Caco-2 (cell line): ENCODE data around the gene RIIAD1. TPM values are rescaled to one million over a fixed set of nuclear protein-coding genes. Genes with fewer than 3 reads are reported as not detected.

Source experiments
- BruUV-seq: library from RNA; stranded (reverse); fragments of 400-500 nt; replicated peaks from 2 replicates; lab custom pipeline; 2021; lab: Mats Ljungman, UMichigan
- CTCF ChIA-PET: fragments of 300-600 bp; sonication (Branson Sonifier 250); formaldehyde crosslinking; loops from one replicate; lab custom pipeline; 2022; ENCODE audit warnings: antibody characterized with exemption; lab: Charles Lee
- POLR2A ChIA-PET: fragments of 300-600 bp; sonication (Branson Sonifier 250); formaldehyde crosslinking; loops from one replicate; lab custom pipeline; 2022; ENCODE audit warnings: antibody characterized with exemption; lab: Charles Lee
- DNase-seq, 2 experiments: peaks; one replicate each; pipeline versions ENCODE4 v3.0.0 to v3.0.0-alpha.2; 2020 to 2022
- H3K27me3 ChIP-seq: replicated peaks from 2 replicates; pipeline ENCODE4 v1.6.0; 2011; ENCODE audit warnings: low read length; ENCODE audit not compliant: control insufficient read depth, insufficient read depth
- H3K36me3 ChIP-seq: 2 replicates; pipeline ENCODE4 v1.5.1; 2011; ENCODE audit warnings: low read length; ENCODE audit not compliant: control insufficient read depth, insufficient read depth
- H3K4me1 ChIP-seq: fragments of 250-450 bp; sonication (Bioruptor Pico); 2 replicates; pipeline ENCODE4 v1.5.1; 2020; ENCODE audit warnings: mild to moderate bottlenecking
- H3K4me3 ChIP-seq: 2 replicates; pipeline ENCODE4 v1.5.1; 2011; ENCODE audit warnings: low read depth, mild to moderate bottlenecking, control low read depth, low read length
- H3K9me3 ChIP-seq: fragments of 250-450 bp; sonication (Bioruptor Pico); 2 replicates; pipeline ENCODE4 v1.5.1; 2020; ENCODE audit warnings: mild to moderate bottlenecking, moderate library complexity
- H3K27ac Mint-ChIP-seq: one replicate; pipeline ENCODE4 v1.8.0; 2022; ENCODE audit warnings: mixed read lengths; ENCODE audit not compliant: unreplicated experiment
- H3K27me3 Mint-ChIP-seq: one replicate; pipeline ENCODE4 v1.8.0; 2022; ENCODE audit warnings: mixed read lengths; ENCODE audit not compliant: insufficient read depth, unreplicated experiment
- H3K36me3 Mint-ChIP-seq: one replicate; pipeline ENCODE4 v1.8.0; 2022; ENCODE audit warnings: mild to moderate bottlenecking, mixed read lengths; ENCODE audit not compliant: insufficient read depth, unreplicated experiment
- H3K4me1 Mint-ChIP-seq: one replicate; pipeline ENCODE4 v1.8.0; 2022; ENCODE audit warnings: low read depth, mixed read lengths; ENCODE audit not compliant: unreplicated experiment
- H3K4me3 Mint-ChIP-seq: one replicate; pipeline ENCODE4 v1.8.0; 2022; ENCODE audit warnings: mild to moderate bottlenecking, moderate library complexity, mixed read lengths; ENCODE audit not compliant: unreplicated experiment
- H3K9me3 Mint-ChIP-seq: one replicate; pipeline ENCODE4 v1.8.0; 2022; ENCODE audit warnings: mixed read lengths; ENCODE audit not compliant: unreplicated experiment
- CTCF ChIP-seq, 2 experiments: fragments of 200-600 bp in 1 of 2; IDR thresholded peaks; 1 replicate in 1 of 2; 2 replicates in 1 of 2; pipeline versions ENCODE4 v1.5.1 to v1.8.0; 2011 to 2022; ENCODE audit warnings: antibody characterized with exemption in 1 of 2, control low read depth in 1 of 2, inconsistent platforms in 1 of 2, low read depth in 1 of 2, low read length in 1 of 2, mild to moderate bottlenecking in 1 of 2, moderate library complexity in 1 of 2; ENCODE audit not compliant: insufficient read depth in 1 of 2, severe bottlenecking in 1 of 2, unreplicated experiment in 1 of 2
- intact Hi-C: fragments of 100-400 bp; cut with micrococcal nuclease; formaldehyde crosslinking; loops from one replicate; pipeline ENCODE4 v1.10.0; 2022; ENCODE audit not compliant: unreplicated experiment
- total RNA-seq: library from RNA; stranded (reverse); gene quantifications from 2 replicates; pipeline ENCODE4 v1.2.3, GENCODE V29; 2022

Gene RIIAD1
- total RNA-seq, 1 experiment from 2014 or later = 1.0 TPM

- H3K36me3 ChIP-seq = no peaks in the 10 kb centered on the region
- intact Hi-C loops = loop anchor here (10.0 kb wide), 1 partner anchor 239 kb away; no protein-coding TSS in a partner anchor
- ChIA-PET POLR2A (no interaction called here), CTCF (interaction anchor here (0.6 kb wide), 1 partner anchor 118 kb away, joined by 3 read pairs; no protein-coding TSS in a partner anchor)
- BruUV-seq = no TSS peak
- no peak overlapping the region for H3K4me3 ChIP-seq
- no peaks in the 10 kb centered on the region for H3K4me1 ChIP-seq
- H3K9me3 ChIP-seq = no peaks in the 10 kb centered on the region
- no peak overlapping the region for H3K27ac Mint-ChIP-seq
- no peaks in the 10 kb centered on the region for H3K27me3 Mint-ChIP-seq
- no peaks in the 10 kb centered on the region for H3K9me3 Mint-ChIP-seq
- DNase-seq = no peak
- no peak overlapping the region for H3K4me3 Mint-ChIP-seq
- H3K36me3 Mint-ChIP-seq = peaks cover 28% of the 10 kb centered on the region
- no peaks in the 10 kb centered on the region for H3K4me1 Mint-ChIP-seq
- H3K27me3 ChIP-seq = no peaks in the 10 kb centered on the region
- no peak for TF ChIP-seq CTCF (IDR thresholded peaks at IDR 0.05; ENCODE audit: insufficient read depth in 1 of 2, low read depth in 1 of 2, low read length in 1 of 2, severe bottlenecking in 1 of 2, unreplicated experiment in 1 of 2)
Observed at GRCh38 chr1:151684128-151684527, 37.2 kb upstream of the RIIAD1 start.

GRCh38 chr1:151686561-151686960 is 34.8 kb upstream of the RIIAD1 start:
- Mint-ChIP-seq H3K4me1 (no peaks in the 10 kb centered on the region), H3K9me3 (no peaks in the 10 kb centered on the region), H3K27ac (no peak overlapping the region), H3K36me3 (peaks cover 18% of the 10 kb centered on the region), H3K4me3 (no peak overlapping the region), H3K27me3 (no peaks in the 10 kb centered on the region)
- TF ChIP-seq CTCF (IDR thresholded peaks at IDR 0.05; ENCODE audit: insufficient read depth in 1 of 2, low read depth in 1 of 2, low read length in 1 of 2, severe bottlenecking in 1 of 2, unreplicated experiment in 1 of 2) = no peak
- no peaks in the 10 kb centered on the region for H3K27me3 ChIP-seq
- BruUV-seq = no TSS peak
- no peaks in the 10 kb centered on the region for H3K4me1 ChIP-seq
- no peaks in the 10 kb centered on the region for H3K36me3 ChIP-seq
- ChIA-PET CTCF (no interaction called here), POLR2A (no interaction called here)
- intact Hi-C loops = loop anchor here (10.0 kb wide), 1 partner anchor 242 kb away; no protein-coding TSS in a partner anchor
- H3K4me3 ChIP-seq = no peak overlapping the region
- no peaks in the 10 kb centered on the region for H3K9me3 ChIP-seq
- no peak for DNase-seq

GRCh38 chr1:151689494-151689893 is 31.8 kb upstream of the RIIAD1 start:
- no peaks in the 10 kb centered on the region for H3K9me3 ChIP-seq
- H3K4me3 ChIP-seq = no peak overlapping the region
- CTCF ChIA-PET = no interaction called here
- no peak for DNase-seq
- H3K4me1 Mint-ChIP-seq = no peaks in the 10 kb centered on the region
- H3K27me3 ChIP-seq = no peaks in the 10 kb centered on the region
- POLR2A ChIA-PET = no interaction called here
- no peak for TF ChIP-seq CTCF (IDR thresholded peaks at IDR 0.05; ENCODE audit: insufficient read depth in 1 of 2, low read depth in 1 of 2, low read length in 1 of 2, severe bottlenecking in 1 of 2, unreplicated experiment in 1 of 2)
- intact Hi-C loops = loop anchor here (10.0 kb wide), 1 partner anchor 245 kb away; no protein-coding TSS in a partner anchor
- no peak overlapping the region for H3K4me3 Mint-ChIP-seq
- no peaks in the 10 kb centered on the region for H3K9me3 Mint-ChIP-seq
- H3K36me3 Mint-ChIP-seq = peaks cover 22% of the 10 kb centered on the region
- no peaks in the 10 kb centered on the region for H3K4me1 ChIP-seq
- no peak overlapping the region for H3K27ac Mint-ChIP-seq
- H3K36me3 ChIP-seq = no peaks in the 10 kb centered on the region
- no peaks in the 10 kb centered on the region for H3K27me3 Mint-ChIP-seq
- no TSS peak for BruUV-seq
